HEK293T (cell line): ENCODE measurements around the gene TCAP.

Experiments
- CTCF ChIA-PET: fragments of 350-600 bp; formaldehyde crosslinking; extraction: SDS; loops from one replicate; lab custom pipeline; 2021; ENCODE audit warnings: antibody characterized with exemption, inconsistent platforms; lab: Yijun Ruan, JAX
- POLR2A ChIA-PET: fragments of 350-600 bp; formaldehyde crosslinking; extraction: SDS; loops from one replicate; lab custom pipeline; 2020; ENCODE audit warnings: antibody characterized with exemption, inconsistent platforms; lab: Yijun Ruan, JAX
- DNase-seq: peaks from one replicate; pipeline ENCODE4 v3.0.0; 2012; ENCODE audit warnings: mixed read lengths; ENCODE audit errors: extremely low spot score
- ARNT ChIP-seq: fragments of 450-650 bp; IDR thresholded peaks from 2 replicates; pipeline ENCODE4 v1.6.1; 2017; ENCODE audit warnings: mild to moderate bottlenecking
- BHLHE40 ChIP-seq: fragments of 450-650 bp; IDR thresholded peaks from 2 replicates; pipeline ENCODE4 v1.6.1; 2016; ENCODE audit warnings: mild to moderate bottlenecking, moderate library complexity, borderline replicate concordance
- CTBP1 ChIP-seq: fragments of 450-650 bp; IDR thresholded peaks from 2 replicates; pipeline ENCODE4 v1.6.1; 2016; ENCODE audit warnings: borderline replicate concordance
- ELF4 ChIP-seq: fragments of 450-650 bp; IDR thresholded peaks from 2 replicates; pipeline ENCODE4 v1.6.1; 2017; ENCODE audit warnings: antibody characterized with exemption
- FOXA1 ChIP-seq: fragments of 450-650 bp; IDR thresholded peaks from 2 replicates; pipeline ENCODE4 v1.6.1; 2016; ENCODE audit warnings: mild to moderate bottlenecking
- FOXK2 ChIP-seq: fragments of 450-650 bp; IDR thresholded peaks from 2 replicates; pipeline ENCODE4 v1.6.1; 2016; ENCODE audit warnings: mild to moderate bottlenecking
- FOXM1 ChIP-seq: fragments of 450-650 bp; IDR thresholded peaks from 2 replicates; pipeline ENCODE4 v1.6.1; 2017; ENCODE audit warnings: mild to moderate bottlenecking, borderline replicate concordance
- HDGF ChIP-seq: fragments of 450-650 bp; IDR thresholded peaks from 2 replicates; pipeline ENCODE4 v1.6.1; 2017; ENCODE audit warnings: antibody characterized with exemption, borderline replicate concordance
- L3MBTL2 ChIP-seq: fragments of 450-650 bp; conservative IDR thresholded peaks from 2 replicates; pipeline ENCODE4 v1.6.1; 2016; ENCODE audit warnings: mild to moderate bottlenecking
- LEF1 ChIP-seq: fragments of 450-650 bp; IDR thresholded peaks from 2 replicates; pipeline ENCODE4 v1.6.1; 2017; ENCODE audit warnings: mild to moderate bottlenecking, borderline replicate concordance
- NFRKB ChIP-seq: fragments of 450-650 bp; IDR thresholded peaks from 2 replicates; pipeline ENCODE4 v1.6.1; 2016; ENCODE audit warnings: mild to moderate bottlenecking, moderate library complexity
- PKNOX1 ChIP-seq: fragments of 450-650 bp; IDR thresholded peaks from 2 replicates; pipeline ENCODE4 v1.6.1; 2016
- SP1 ChIP-seq: fragments of 450-650 bp; IDR thresholded peaks from 2 replicates; pipeline ENCODE4 v1.6.1; 2017
- SUZ12 ChIP-seq: fragments of 450-650 bp; IDR thresholded peaks from 2 replicates; pipeline ENCODE4 v1.6.1; 2016; ENCODE audit warnings: mild to moderate bottlenecking
- TARDBP ChIP-seq: fragments of 450-650 bp; IDR thresholded peaks from 2 replicates; pipeline ENCODE4 v1.6.1; 2016
- ZNF384 ChIP-seq: fragments of 450-650 bp; IDR thresholded peaks from 2 replicates; pipeline ENCODE4 v1.6.1; 2016

The TCAP gene

GRCh38 chr17:39636927-39637736, 28.0 kb upstream of the TCAP start, which contains the start of gene STARD3:
STARD3 (plus strand) TSS chr17:39637144; CDS start chr17:39653532, 16,388 bp downstream.
- ChIA-PET POLR2A (interaction anchor here (0.7 to 3.1 kb wide), 13 partner anchors 8 to 331 kb away, joined by 3 to 11 read pairs (median 4); partner anchors contain the start of genes MED1 and PGAP3), CTCF (interaction anchor here (1.0 to 2.2 kb wide), 3 partner anchors 14 to 18 kb away, joined by 4 to 16 read pairs (median 9); no protein-coding TSS in a partner anchor)
- no peak for TF ChIP-seq FOXM1
- TF ChIP-seq ELF4, result 0 out of 2 replicates have a peak, but pooled peaks have one; percentile 36
- TF ChIP-seq L3MBTL2, result peak; percentile 72
- peak; percentile 61; the same call in 1 of the 2 replicates for TF ChIP-seq ARNT
- peak; percentile 84 for DNase-seq

GRCh38 chr17:39638317-39638716, 26.8 kb upstream of the TCAP start:
- ChIA-PET CTCF (interaction anchor here (1.0 to 2.2 kb wide), 3 partner anchors 15 to 17 kb away, joined by 4 to 16 read pairs (median 9); no protein-coding TSS in a partner anchor), POLR2A (interaction anchor here (0.9 to 3.1 kb wide), 8 partner anchors 9 to 188 kb away, joined by 3 to 11 read pairs (median 6); partner anchors contain the start of genes MED1 and PGAP3)
- no peak for DNase-seq
- TF ChIP-seq L3MBTL2 (no peak), FOXM1 (no peak), SP1 (no peak), ELF4 (no peak), NFRKB (no peak), BHLHE40 (no peak), PKNOX1 (no peak), SUZ12 (no peak), ZNF384 (no peak), CTBP1 (no peak), TARDBP (no peak), HDGF (no peak), FOXA1 (no peak), LEF1 (no peak), FOXK2 (no peak), ARNT (no peak)

- TF ChIP-seq HDGF (no peak), FOXM1 (no peak), ZNF384 (no peak), ARNT (no peak), PKNOX1 (no peak), FOXK2 (no peak), SP1 (no peak), L3MBTL2 (no peak), FOXA1 (no peak), CTBP1 (no peak), ELF4 (no peak), TARDBP (no peak), LEF1 (no peak)
- CTCF ChIA-PET, result interaction anchor here (1.9 kb wide), 1 partner anchor 15 kb away, joined by 7 read pairs; no protein-coding TSS in a partner anchor
- POLR2A ChIA-PET, result interaction anchor here (1.6 to 3.1 kb wide), 2 partner anchors 8 to 13 kb away, joined by 7 to 11 read pairs; no protein-coding TSS in a partner anchor
- no peak for DNase-seq
Observed at GRCh38 chr17:39639043-39639442, 26.1 kb upstream of the TCAP start.

GRCh38 chr17:39639566-39640458, 25.3 kb upstream of the TCAP start:
- POLR2A ChIA-PET, result no interaction called here
- no peak for TF ChIP-seq PKNOX1
- TF ChIP-seq ARNT, result no peak
- TF ChIP-seq HDGF, result no peak
- no peak for TF ChIP-seq SUZ12
- TF ChIP-seq L3MBTL2, result no peak
- no peak for TF ChIP-seq LEF1
- TF ChIP-seq FOXA1, result no peak
- no peak for TF ChIP-seq NFRKB
- TF ChIP-seq BHLHE40, result no peak
- TF ChIP-seq ELF4, result no peak
- TF ChIP-seq FOXM1, result no peak
- TF ChIP-seq FOXK2, result no peak
- no peak for TF ChIP-seq SP1
- no peak for TF ChIP-seq CTBP1
- no peak for TF ChIP-seq ZNF384
- DNase-seq, result no peak
- CTCF ChIA-PET, result interaction anchor here (1.1 to 1.9 kb wide), 2 partner anchors 14 to 19 kb away, joined by 5 to 7 read pairs; no protein-coding TSS in a partner anchor

GRCh38 chr17:39640591-39641031, 24.5 kb upstream of the TCAP start:
- POLR2A ChIA-PET, result no interaction called here

More at GRCh38 chr17:39640591-39641031, 24.5 kb upstream of the TCAP start:
- no peak for DNase-seq
- CTCF ChIA-PET, result interaction anchor here (1.1 to 1.9 kb wide), 2 partner anchors 14 to 20 kb away, joined by 5 to 7 read pairs; no protein-coding TSS in a partner anchor
- TF ChIP-seq LEF1, result no peak
- TF ChIP-seq FOXK2, result no peak
- TF ChIP-seq FOXM1, result no peak
- no peak for TF ChIP-seq SUZ12
